ENCODE data around the gene KIAA1614. TPM values are rescaled to one million over a fixed set of nuclear protein-coding genes. Genes with fewer than 3 reads are reported as not detected.

Gene KIAA1614
- total RNA-seq, 2 experiments from 2014 or later = 0.19 to 0.34 TPM

- H3K27ac Mint-ChIP-seq = no peak overlapping the region
- POLR2A ChIA-PET = no interaction called here
- ATAC-seq (ENCODE audit: low read depth) (peak; percentile 51), DNase-seq (peak; percentile 40)
- H3K27me3 Mint-ChIP-seq = peaks cover 40% of the 10 kb centered on the region
- H3K4me3 Mint-ChIP-seq = peak overlapping the region; percentile 61
- H3K4me1 Mint-ChIP-seq = peaks cover 12% of the 10 kb centered on the region
- no peaks in the 10 kb centered on the region for H3K36me3 Mint-ChIP-seq
- no peaks in the 10 kb centered on the region for H3K9me3 Mint-ChIP-seq
Observed at GRCh38 chr1:180912211-180912800, 391 bp upstream of the KIAA1614 start.

GRCh38 chr1:180915426-180915965 is 2.8 kb downstream of the KIAA1614 start:
- Mint-ChIP-seq H3K27ac (no peak overlapping the region), H3K27me3 (peaks cover 37% of the 10 kb centered on the region), H3K36me3 (no peaks in the 10 kb centered on the region), H3K4me1 (peaks cover 11% of the 10 kb centered on the region), H3K4me3 (no peak overlapping the region), H3K9me3 (no peaks in the 10 kb centered on the region)
- DNase-seq (no peak), ATAC-seq (ENCODE audit: low read depth) (no peak)
- POLR2A ChIA-PET = interaction anchor here (1.0 kb wide), 1 partner anchor 1101 kb away, joined by 3 read pairs; no protein-coding TSS in a partner anchor

- Mint-ChIP-seq H3K27me3 (peaks cover 30% of the 10 kb centered on the region), H3K27ac (no peak overlapping the region), H3K4me3 (no peak overlapping the region), H3K4me1 (peaks cover 11% of the 10 kb centered on the region), H3K9me3 (no peaks in the 10 kb centered on the region), H3K36me3 (no peaks in the 10 kb centered on the region)
- no peak for ATAC-seq (ENCODE audit: low read depth)
- POLR2A ChIA-PET = interaction anchor here (1.0 kb wide), 1 partner anchor 1101 kb away, joined by 3 read pairs; no protein-coding TSS in a partner anchor
- DNase-seq = no peak
Observed at GRCh38 chr1:180916012-180916770, 3.5 kb downstream of the KIAA1614 start.

- peaks cover 8% of the 10 kb centered on the region for H3K4me1 Mint-ChIP-seq
- DNase-seq = no peak
- no peak overlapping the region for H3K4me3 Mint-ChIP-seq
- peaks cover 24% of the 10 kb centered on the region for H3K27me3 Mint-ChIP-seq
- no peaks in the 10 kb centered on the region for H3K9me3 Mint-ChIP-seq
- ATAC-seq (ENCODE audit: low read depth) = no peak
- no peaks in the 10 kb centered on the region for H3K36me3 Mint-ChIP-seq
- no peak overlapping the region for H3K27ac Mint-ChIP-seq
- POLR2A ChIA-PET = no interaction called here
Observed at GRCh38 chr1:180916771-180917170, 4.1 kb downstream of the KIAA1614 start.

- no peak overlapping the region for H3K4me3 Mint-ChIP-seq
- peaks cover 19% of the 10 kb centered on the region for H3K27me3 Mint-ChIP-seq
- H3K27ac Mint-ChIP-seq = no peak overlapping the region
- no peaks in the 10 kb centered on the region for H3K9me3 Mint-ChIP-seq
- DNase-seq (no peak), ATAC-seq (ENCODE audit: low read depth) (no peak)
- H3K4me1 Mint-ChIP-seq = peaks cover 5% of the 10 kb centered on the region
- H3K36me3 Mint-ChIP-seq = no peaks in the 10 kb centered on the region
- POLR2A ChIA-PET = no interaction called here
Observed at GRCh38 chr1:180917306-180918065, 4.8 kb downstream of the KIAA1614 start.

GRCh38 chr1:180918519-180918918 is 5.8 kb downstream of the KIAA1614 start:
- Mint-ChIP-seq H3K4me1 (peaks cover 5% of the 10 kb centered on the region), H3K36me3 (no peaks in the 10 kb centered on the region), H3K4me3 (no peak overlapping the region), H3K27me3 (peaks cover 16% of the 10 kb centered on the region), H3K27ac (no peak overlapping the region), H3K9me3 (no peaks in the 10 kb centered on the region)
- no peak for ATAC-seq (ENCODE audit: low read depth)
- no peak for DNase-seq
- POLR2A ChIA-PET = no interaction called here

GRCh38 chr1:180919183-180919700 is 6.5 kb downstream of the KIAA1614 start:
- no peak overlapping the region for H3K4me3 Mint-ChIP-seq
- no peak overlapping the region for H3K27ac Mint-ChIP-seq
- no peak for ATAC-seq (ENCODE audit: low read depth)
- H3K36me3 Mint-ChIP-seq = no peaks in the 10 kb centered on the region
- no peaks in the 10 kb centered on the region for H3K9me3 Mint-ChIP-seq
- H3K27me3 Mint-ChIP-seq = peaks cover 9% of the 10 kb centered on the region
- DNase-seq = no peak
- POLR2A ChIA-PET = no interaction called here
- H3K4me1 Mint-ChIP-seq = peaks cover 3% of the 10 kb centered on the region

- Mint-ChIP-seq H3K9me3 (no peaks in the 10 kb centered on the region), H3K27ac (no peak overlapping the region), H3K4me1 (peaks cover 3% of the 10 kb centered on the region), H3K4me3 (no peak overlapping the region), H3K27me3 (peaks cover 2% of the 10 kb centered on the region), H3K36me3 (no peaks in the 10 kb centered on the region)
- POLR2A ChIA-PET = no interaction called here
- ATAC-seq (ENCODE audit: low read depth) (no peak), DNase-seq (no peak)
Observed at GRCh38 chr1:180920193-180920592, 7.5 kb downstream of the KIAA1614 start.

- no peak for ATAC-seq (ENCODE audit: low read depth)
- DNase-seq = no peak
- Mint-ChIP-seq H3K4me3 (no peak overlapping the region), H3K27ac (no peak overlapping the region), H3K9me3 (no peaks in the 10 kb centered on the region), H3K27me3 (no peaks in the 10 kb centered on the region), H3K4me1 (peaks cover 3% of the 10 kb centered on the region), H3K36me3 (no peaks in the 10 kb centered on the region)
- POLR2A ChIA-PET = no interaction called here
Observed at GRCh38 chr1:180920702-180921101, 8.0 kb downstream of the KIAA1614 start.

- ATAC-seq (ENCODE audit: low read depth) (no peak), DNase-seq (no peak)
- H3K27ac Mint-ChIP-seq = no peak overlapping the region
- no peaks in the 10 kb centered on the region for H3K27me3 Mint-ChIP-seq
- POLR2A ChIA-PET = no interaction called here
- peaks cover 3% of the 10 kb centered on the region for H3K4me1 Mint-ChIP-seq
- no peaks in the 10 kb centered on the region for H3K9me3 Mint-ChIP-seq
- H3K4me3 Mint-ChIP-seq = no peak overlapping the region
- H3K36me3 Mint-ChIP-seq = no peaks in the 10 kb centered on the region
Observed at GRCh38 chr1:180921386-180921785, 8.7 kb downstream of the KIAA1614 start.

GRCh38 chr1:180921891-180922630 is 9.4 kb downstream of the KIAA1614 start:
- ATAC-seq (ENCODE audit: low read depth) (no peak), DNase-seq (no peak)
- Mint-ChIP-seq H3K27me3 (no peaks in the 10 kb centered on the region), H3K4me1 (peaks cover 3% of the 10 kb centered on the region), H3K36me3 (no peaks in the 10 kb centered on the region), H3K4me3 (no peak overlapping the region), H3K9me3 (no peaks in the 10 kb centered on the region), H3K27ac (no peak overlapping the region)
- POLR2A ChIA-PET = no interaction called here

GRCh38 chr1:180922631-180923015 is 9.9 kb downstream of the KIAA1614 start:
- Mint-ChIP-seq H3K27ac (no peak overlapping the region), H3K9me3 (no peaks in the 10 kb centered on the region), H3K27me3 (no peaks in the 10 kb centered on the region), H3K4me1 (peaks cover 3% of the 10 kb centered on the region), H3K4me3 (no peak overlapping the region), H3K36me3 (no peaks in the 10 kb centered on the region)
- POLR2A ChIA-PET = no interaction called here
- DNase-seq = no peak
- no peak for ATAC-seq (ENCODE audit: low read depth)
